ENCODE measurements around the gene MYH11.

The MYH11 gene

GRCh38 chr16:15830832-15831451 lies 25.9 kb downstream of the MYH11 start:
- DNase-seq (ENCODE audit: low spot score) = no peak
- in situ Hi-C loops (cut with MboI; ENCODE audit: low sequenced_read_pairs, unreplicated experiment) = no loop called here

GRCh38 chr16:15829460-15829859 lies 27.4 kb downstream of the MYH11 start:
- in situ Hi-C loops (cut with MboI; ENCODE audit: low sequenced_read_pairs, unreplicated experiment) = no loop called here
- DNase-seq (ENCODE audit: low spot score) = no peak
- TF ChIP-seq CTCF (IDR thresholded peaks at IDR 0.05; ENCODE audit: borderline replicate concordance, control extremely low read depth, extremely low read depth, insufficient read depth, missing control alignments) = no peak

More at GRCh38 chr16:15830832-15831451, 25.9 kb downstream of the MYH11 start:
- TF ChIP-seq CTCF (IDR thresholded peaks at IDR 0.05; ENCODE audit: borderline replicate concordance, control extremely low read depth, extremely low read depth, insufficient read depth, missing control alignments) = no peak

GRCh38 chr16:15827709-15828343 lies 29.0 kb downstream of the MYH11 start:
- TF ChIP-seq CTCF (IDR thresholded peaks at IDR 0.05; ENCODE audit: borderline replicate concordance, control extremely low read depth, extremely low read depth, insufficient read depth, missing control alignments) = no peak
- in situ Hi-C loops (cut with MboI; ENCODE audit: low sequenced_read_pairs, unreplicated experiment) = no loop called here
- no peak for DNase-seq (ENCODE audit: low spot score)

- DNase-seq (ENCODE audit: low spot score) = no peak
- in situ Hi-C loops (cut with MboI; ENCODE audit: low sequenced_read_pairs, unreplicated experiment) = no loop called here
- TF ChIP-seq CTCF (IDR thresholded peaks at IDR 0.05; ENCODE audit: borderline replicate concordance, control extremely low read depth, extremely low read depth, insufficient read depth, missing control alignments) = no peak
Observed at GRCh38 chr16:15827299-15827698, 29.5 kb downstream of the MYH11 start.

GRCh38 chr16:15825750-15826305 lies 31.0 kb downstream of the MYH11 start:
- no peak for DNase-seq (ENCODE audit: low spot score)
- in situ Hi-C loops (cut with MboI; ENCODE audit: low sequenced_read_pairs, unreplicated experiment) = no loop called here
- TF ChIP-seq CTCF (IDR thresholded peaks at IDR 0.05; ENCODE audit: borderline replicate concordance, control extremely low read depth, extremely low read depth, insufficient read depth, missing control alignments) = no peak

GRCh38 chr16:15822957-15823356 lies 33.9 kb downstream of the MYH11 start:
- no peak for TF ChIP-seq CTCF (IDR thresholded peaks at IDR 0.05; ENCODE audit: borderline replicate concordance, control extremely low read depth, extremely low read depth, insufficient read depth, missing control alignments)
- in situ Hi-C loops (cut with MboI; ENCODE audit: low sequenced_read_pairs, unreplicated experiment) = loop anchor here (25.0 kb wide), 1 partner anchor 989 kb away; no protein-coding TSS in a partner anchor
- DNase-seq (ENCODE audit: low spot score) = no peak

Data from GM13976 (cell line).